ENCODE results near the gene SLC23A2.

- TF ChIP-seq EP300 (IDR thresholded peaks at IDR 0.05) (no peak), CTCF (IDR thresholded peaks at IDR 0.05) (no peak), POLR2AphosphoS5 (IDR thresholded peaks at IDR 0.05) (no peak)
Observed at GRCh38 chr20:5033566-5033965, 32.3 kb upstream of the SLC23A2 start.

All from sigmoid colon (tissue), 4 donors.